Glutamatergic neuron (in vitro differentiated cells): Measurements from ENCODE around the gene CHN1. TPM values are rescaled to one million over a fixed set of nuclear protein-coding genes. Genes with fewer than 3 reads are reported as not detected.

Source experiments
- DNase-seq: peaks from one replicate; pipeline ENCODE4 v3.0.0; 2022
- H3K27ac Mint-ChIP-seq: one replicate; pipeline ENCODE4 v1.8.0; 2020; ENCODE audit warnings: mild to moderate bottlenecking, mixed read lengths, inconsistent platforms; ENCODE audit not compliant: unreplicated experiment
- H3K27me3 Mint-ChIP-seq: one replicate; pipeline ENCODE4 v1.8.0; 2020; ENCODE audit warnings: mild to moderate bottlenecking, moderate library complexity, mixed read lengths, inconsistent platforms; ENCODE audit not compliant: unreplicated experiment
- H3K36me3 Mint-ChIP-seq: one replicate; pipeline ENCODE4 v1.8.0; 2020; ENCODE audit warnings: mild to moderate bottlenecking, mixed read lengths, inconsistent platforms; ENCODE audit not compliant: unreplicated experiment
- H3K4me1 Mint-ChIP-seq: one replicate; pipeline ENCODE4 v1.8.0; 2020; ENCODE audit warnings: mild to moderate bottlenecking, low read depth, mixed read lengths, inconsistent platforms; ENCODE audit not compliant: unreplicated experiment
- H3K4me3 Mint-ChIP-seq: one replicate; pipeline ENCODE4 v1.8.0; 2020; ENCODE audit warnings: mild to moderate bottlenecking, mixed read lengths, inconsistent platforms; ENCODE audit not compliant: unreplicated experiment
- H3K9me3 Mint-ChIP-seq: one replicate; pipeline ENCODE4 v1.8.0; 2020; ENCODE audit warnings: mild to moderate bottlenecking, moderate library complexity, mixed read lengths, inconsistent platforms; ENCODE audit not compliant: unreplicated experiment
- CTCF ChIP-seq: fragments of 200-600 bp; sonication (generic); IDR thresholded peaks from one replicate; pipeline ENCODE4 v1.5.0; 2021; ENCODE audit not compliant: partially characterized antibody, unreplicated experiment
- total RNA-seq: library from RNA; stranded (reverse); fragmentation: NEBNext Ultra II Directional; extraction: Animal tissue kit (Norgen Biotek cat#: 25700); gene quantifications from one replicate; pipeline ENCODE4 v1.2.1, GENCODE V29; 2021; ENCODE audit not compliant: unreplicated experiment

CHN1 gene
- total RNA-seq, 1 donor from 2014 or later = 212 TPM

- Mint-ChIP-seq H3K27ac (peak overlapping the region; percentile 90), H3K27me3 (peaks cover 2% of the 10 kb centered on the region), H3K4me3 (no peak overlapping the region), H3K9me3 (peaks cover 10% of the 10 kb centered on the region), H3K4me1 (peaks cover 27% of the 10 kb centered on the region), H3K36me3 (no peaks in the 10 kb centered on the region)
- peak; percentile 83 for DNase-seq
- TF ChIP-seq CTCF = peak; percentile 70
Measured at GRCh38 chr2:174771631-174772471, 233.3 kb downstream of the CHN1 start.

- TF ChIP-seq CTCF = no peak
- H3K9me3 Mint-ChIP-seq = peaks cover 10% of the 10 kb centered on the region
- no peaks in the 10 kb centered on the region for H3K36me3 Mint-ChIP-seq
- no peak for DNase-seq
- H3K4me1 Mint-ChIP-seq = peaks cover 24% of the 10 kb centered on the region
- H3K4me3 Mint-ChIP-seq = no peak overlapping the region
- no peaks in the 10 kb centered on the region for H3K27me3 Mint-ChIP-seq
- peak overlapping the region; percentile 90 for H3K27ac Mint-ChIP-seq
Measured at GRCh38 chr2:174771136-174771535, 234.0 kb downstream of the CHN1 start.

- Mint-ChIP-seq H3K4me3 (no peak overlapping the region), H3K4me1 (peaks cover 41% of the 10 kb centered on the region), H3K36me3 (no peaks in the 10 kb centered on the region), H3K9me3 (peaks cover 13% of the 10 kb centered on the region), H3K27me3 (no peaks in the 10 kb centered on the region), H3K27ac (peak overlapping the region; percentile 91)
- peak; percentile 40 for DNase-seq
- TF ChIP-seq CTCF = no peak
Measured at GRCh38 chr2:174768557-174768956, 236.6 kb downstream of the CHN1 start.

- Mint-ChIP-seq H3K4me3 (no peak overlapping the region), H3K9me3 (peaks cover 16% of the 10 kb centered on the region), H3K27ac (no peak overlapping the region), H3K36me3 (no peaks in the 10 kb centered on the region), H3K27me3 (peaks cover 1% of the 10 kb centered on the region), H3K4me1 (peaks cover 48% of the 10 kb centered on the region)
- no peak for DNase-seq
- no peak for TF ChIP-seq CTCF
Measured at GRCh38 chr2:174766271-174766670, 238.9 kb downstream of the CHN1 start.

GRCh38 chr2:174765576-174765975 is 239.6 kb downstream of the CHN1 start:
- Mint-ChIP-seq H3K9me3 (peaks cover 16% of the 10 kb centered on the region), H3K27ac (peak overlapping the region; percentile 96), H3K4me1 (peaks cover 51% of the 10 kb centered on the region), H3K27me3 (peaks cover 1% of the 10 kb centered on the region), H3K36me3 (no peaks in the 10 kb centered on the region), H3K4me3 (no peak overlapping the region)
- DNase-seq = no peak
- TF ChIP-seq CTCF = no peak
